GM21447 (cell line): ENCODE data around the gene CLOCK.

Experiments used
- ATAC-seq: cut with Tn5 transposase; IDR thresholded peaks from one replicate; pipeline ENCODE4 v1.9.1; 2021; ENCODE audit not compliant: unreplicated experiment

Gene CLOCK

GRCh38 chr4:55488716-55489115, 58.0 kb downstream of the CLOCK start:
- ATAC-seq, result no peak

- no peak for ATAC-seq
Observed at GRCh38 chr4:55485821-55486220, 60.9 kb downstream of the CLOCK start.

- ATAC-seq, result no peak
Observed at GRCh38 chr4:55483315-55483714, 63.4 kb downstream of the CLOCK start.

GRCh38 chr4:55475394-55476243, 71.1 kb downstream of the CLOCK start:
- no peak for ATAC-seq

- no peak for ATAC-seq
Observed at GRCh38 chr4:55469979-55470378, 76.7 kb downstream of the CLOCK start.

GRCh38 chr4:55468724-55469123, 78.0 kb downstream of the CLOCK start:
- no peak for ATAC-seq

GRCh38 chr4:55466001-55466400, 80.7 kb downstream of the CLOCK start:
- no peak for ATAC-seq

- no peak for ATAC-seq
Observed at GRCh38 chr4:55458611-55459010, 88.1 kb downstream of the CLOCK start.

GRCh38 chr4:55458164-55458563, 88.5 kb downstream of the CLOCK start:
- ATAC-seq, result no peak

GRCh38 chr4:55450566-55450965, 96.1 kb downstream of the CLOCK start:
- no peak for ATAC-seq

GRCh38 chr4:55447831-55448230, 98.9 kb downstream of the CLOCK start:
- ATAC-seq, result no peak

- ATAC-seq, result no peak
Observed at GRCh38 chr4:55447108-55447708, 99.5 kb downstream of the CLOCK start.

GRCh38 chr4:55446578-55446922, 100.2 kb downstream of the CLOCK start:
- no peak for ATAC-seq

- ATAC-seq, result no peak
Observed at GRCh38 chr4:55445921-55446577, 100.7 kb downstream of the CLOCK start.

- ATAC-seq, result no peak
Observed at GRCh38 chr4:55444827-55445226, 101.9 kb downstream of the CLOCK start.

GRCh38 chr4:55442541-55442940, 104.2 kb downstream of the CLOCK start:
- ATAC-seq, result no peak

- ATAC-seq, result no peak
Observed at GRCh38 chr4:55440786-55441185, 105.9 kb downstream of the CLOCK start.

- no peak for ATAC-seq
Observed at GRCh38 chr4:55439023-55439422, 107.7 kb downstream of the CLOCK start.

GRCh38 chr4:55438314-55438713, 108.4 kb downstream of the CLOCK start:
- ATAC-seq, result no peak

GRCh38 chr4:55437823-55438222, 108.9 kb downstream of the CLOCK start:
- no peak for ATAC-seq

- no peak for ATAC-seq
Observed at GRCh38 chr4:55437356-55437796, 109.3 kb downstream of the CLOCK start.
